ENCODE results near the gene SPTAN1.
"Not testable (repeated sequence)": the region's sequence is repeated elsewhere in the genome, so short reads cannot be mapped to it uniquely, and the experiment has no call there.

Gene SPTAN1

GRCh38 chr9:128640603-128641002, 88.2 kb downstream of the SPTAN1 start:
- H3K27ac ChIP-seq (ENCODE audit: low read depth, low read length): no peak overlapping the region
- H3K4me1 ChIP-seq (ENCODE audit: control insufficient read depth, insufficient read depth, low read length): peaks cover 2% of the 10 kb centered on the region
- H3K27me3 ChIP-seq (ENCODE audit: control insufficient read depth, insufficient read depth, low read length): no peaks in the 10 kb centered on the region
- H3K9ac ChIP-seq (ENCODE audit: low read length): no peak overlapping the region
- H3K4me3 ChIP-seq (ENCODE audit: low read length): no peak overlapping the region
- H3K36me3 ChIP-seq (ENCODE audit: control insufficient read depth, insufficient read depth, low read length): peaks cover 3% of the 10 kb centered on the region

- H3K4me3 ChIP-seq (ENCODE audit: low read length): no peak overlapping the region
- no peak overlapping the region for H3K9ac ChIP-seq (ENCODE audit: low read length)
- peaks cover 3% of the 10 kb centered on the region for H3K36me3 ChIP-seq (ENCODE audit: control insufficient read depth, insufficient read depth, low read length)
- H3K27me3 ChIP-seq (ENCODE audit: control insufficient read depth, insufficient read depth, low read length): no peaks in the 10 kb centered on the region
- no peaks in the 10 kb centered on the region for H3K4me1 ChIP-seq (ENCODE audit: control insufficient read depth, insufficient read depth, low read length)
- H3K27ac ChIP-seq (ENCODE audit: low read depth, low read length): no peak overlapping the region
Measured at GRCh38 chr9:128642675-128643245, 90.4 kb downstream of the SPTAN1 start.

GRCh38 chr9:128643519-128644300, 91.3 kb downstream of the SPTAN1 start:
- Histone ChIP-seq H3K27me3 (ENCODE audit: control insufficient read depth, insufficient read depth, low read length) (no peaks in the 10 kb centered on the region), H3K9ac (ENCODE audit: low read length) (no peak overlapping the region), H3K4me1 (ENCODE audit: control insufficient read depth, insufficient read depth, low read length) (no peaks in the 10 kb centered on the region), H3K27ac (ENCODE audit: low read depth, low read length) (no peak overlapping the region), H3K4me3 (ENCODE audit: low read length) (no peak overlapping the region), H3K36me3 (ENCODE audit: control insufficient read depth, insufficient read depth, low read length) (peaks cover 3% of the 10 kb centered on the region)

GRCh38 chr9:128648206-128648605, 95.8 kb downstream of the SPTAN1 start:
- not testable (repeated sequence) for H3K4me1 ChIP-seq (ENCODE audit: control insufficient read depth, insufficient read depth, low read length)

DNA sequence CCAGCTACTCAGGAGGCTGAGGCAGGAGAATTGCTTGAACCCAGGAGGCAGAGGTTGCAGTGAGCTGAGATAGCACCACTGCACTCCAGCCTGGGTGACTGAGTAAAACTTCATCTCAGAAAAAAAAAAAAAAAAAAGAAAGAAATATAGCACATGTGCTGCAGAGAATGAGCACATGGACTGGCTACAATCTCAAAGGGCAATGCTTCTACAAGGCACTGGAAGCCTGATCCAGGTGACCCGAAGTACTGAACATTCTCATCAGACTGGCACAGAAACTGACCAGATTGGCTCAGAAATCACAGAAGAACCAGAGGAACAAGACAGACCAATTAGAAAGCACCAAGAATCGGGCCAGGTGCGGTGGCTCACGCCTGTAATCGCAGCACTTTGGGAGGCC, 99.4 kb downstream of the SPTAN1 start:
- no peaks in the 10 kb centered on the region for H3K36me3 ChIP-seq (ENCODE audit: control insufficient read depth, insufficient read depth, low read length)
- H3K27me3 ChIP-seq (ENCODE audit: control insufficient read depth, insufficient read depth, low read length): no peaks in the 10 kb centered on the region
- H3K4me3 ChIP-seq (ENCODE audit: low read length): no peak overlapping the region
- H3K27ac ChIP-seq (ENCODE audit: low read depth, low read length): no peak overlapping the region
- H3K9ac ChIP-seq (ENCODE audit: low read length): no peak overlapping the region
- no peaks in the 10 kb centered on the region for H3K4me1 ChIP-seq (ENCODE audit: control insufficient read depth, insufficient read depth, low read length)

More at GRCh38 chr9:128648206-128648605, 95.8 kb downstream of the SPTAN1 start:
- not testable (repeated sequence) for H3K9ac ChIP-seq (ENCODE audit: low read length); H3K27me3 ChIP-seq (ENCODE audit: control insufficient read depth, insufficient read depth, low read length); H3K36me3 ChIP-seq (ENCODE audit: control insufficient read depth, insufficient read depth, low read length); H3K4me3 ChIP-seq (ENCODE audit: low read length); H3K27ac ChIP-seq (ENCODE audit: low read depth, low read length)

- Histone ChIP-seq H3K4me3 (ENCODE audit: low read length) (no peak overlapping the region), H3K4me1 (ENCODE audit: control insufficient read depth, insufficient read depth, low read length) (no peaks in the 10 kb centered on the region), H3K9ac (ENCODE audit: low read length) (no peak overlapping the region), H3K27me3 (ENCODE audit: control insufficient read depth, insufficient read depth, low read length) (no peaks in the 10 kb centered on the region), H3K27ac (ENCODE audit: low read depth, low read length) (no peak overlapping the region), H3K36me3 (ENCODE audit: control insufficient read depth, insufficient read depth, low read length) (no peaks in the 10 kb centered on the region)
Measured at GRCh38 chr9:128653908-128654307, 101.5 kb downstream of the SPTAN1 start.

- Histone ChIP-seq H3K4me3 (ENCODE audit: low read length) (no peak overlapping the region), H3K9ac (ENCODE audit: low read length) (no peak overlapping the region), H3K4me1 (ENCODE audit: control insufficient read depth, insufficient read depth, low read length) (no peaks in the 10 kb centered on the region), H3K36me3 (ENCODE audit: control insufficient read depth, insufficient read depth, low read length) (no peaks in the 10 kb centered on the region), H3K27me3 (ENCODE audit: control insufficient read depth, insufficient read depth, low read length) (no peaks in the 10 kb centered on the region), H3K27ac (ENCODE audit: low read depth, low read length) (no peak overlapping the region)
Measured at GRCh38 chr9:128654481-128654880, 102.1 kb downstream of the SPTAN1 start.

DNA sequence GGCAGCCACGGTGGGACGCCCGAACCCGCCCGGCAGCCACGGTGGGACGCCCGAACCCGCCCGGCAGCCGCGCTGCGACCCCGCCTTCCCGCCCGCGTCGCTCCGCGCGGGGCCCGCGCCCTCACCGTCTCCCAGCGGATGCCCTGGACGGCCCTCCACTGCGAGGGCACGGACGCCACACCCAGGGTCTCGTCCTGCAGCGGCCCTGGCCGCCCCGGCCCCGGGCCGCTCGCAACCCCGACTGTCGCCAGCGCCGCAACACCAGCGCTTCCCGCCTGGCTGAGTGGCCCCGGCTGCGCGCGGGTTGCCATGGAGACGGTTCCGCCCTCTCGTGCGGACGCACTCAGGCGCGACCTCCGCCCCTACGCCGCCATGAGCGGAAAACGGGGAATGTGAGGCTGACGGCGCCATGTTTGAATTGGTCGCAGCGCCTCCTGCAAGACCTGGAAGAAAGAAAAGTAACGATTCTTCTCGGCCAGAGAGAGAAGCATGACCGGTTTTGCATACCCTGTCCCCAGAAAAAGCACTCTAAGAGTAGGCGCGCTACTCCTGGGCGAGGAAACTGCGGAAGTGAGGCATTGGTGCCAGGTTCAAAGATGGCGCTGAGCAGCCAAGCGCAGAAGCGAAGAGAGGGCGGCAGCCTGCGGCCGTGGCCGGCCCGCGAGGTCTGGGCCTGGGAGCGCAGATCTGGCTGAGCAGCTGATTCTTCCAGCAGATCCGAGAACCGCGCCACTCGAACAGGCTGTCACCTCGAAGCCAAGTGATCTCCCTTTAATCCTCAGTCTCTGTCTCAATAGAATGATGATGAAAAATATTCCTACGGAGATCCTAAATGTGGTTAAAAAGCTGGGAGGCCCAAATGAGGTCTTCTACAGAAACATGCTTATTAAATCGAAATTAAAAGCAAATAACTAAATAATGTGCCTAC, 104.3 kb downstream of the SPTAN1 start, which contains the start of gene DYNC2I2:
DYNC2I2 (minus strand) TSS at position 432 of the 928 bp plus-strand sequence; CDS start at position 311, 121 bp downstream.
- Histone ChIP-seq H3K9ac (ENCODE audit: low read length) (peak within 1 kb of the TSS; percentile 91), H3K27ac (ENCODE audit: low read depth, low read length) (peak within 1 kb of the TSS; percentile 100)

DNA sequence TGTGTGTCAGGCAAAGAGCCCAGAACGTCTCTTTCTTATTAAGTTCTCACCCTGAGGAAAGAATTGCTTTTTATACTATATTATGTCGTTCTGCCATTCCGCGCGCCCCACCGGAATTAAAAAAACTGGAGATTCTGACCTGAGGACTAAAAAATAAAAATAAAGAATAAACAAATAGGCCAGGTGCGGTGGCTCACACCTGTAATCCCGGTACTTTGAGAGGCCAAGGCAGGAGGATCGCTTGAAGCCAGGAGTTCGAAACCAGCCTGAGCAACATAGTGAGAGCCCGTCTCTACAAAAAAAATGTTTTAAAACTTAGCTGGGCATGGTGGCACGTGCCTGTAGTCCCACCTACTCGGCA, 104.9 kb downstream of the SPTAN1 start:
- Histone ChIP-seq H3K27ac (ENCODE audit: low read depth, low read length) (peak overlapping the region; percentile 100), H3K4me1 (ENCODE audit: control insufficient read depth, insufficient read depth, low read length) (no peaks in the 10 kb centered on the region), H3K4me3 (ENCODE audit: low read length) (peak overlapping the region; percentile 91)

More for the DNA sequence above, 104.3 kb downstream of the SPTAN1 start, which contains the start of gene DYNC2I2:
- H3K36me3 ChIP-seq (ENCODE audit: control insufficient read depth, insufficient read depth, low read length): no peaks in the 10 kb centered on the region
- no peaks in the 10 kb centered on the region for H3K4me1 ChIP-seq (ENCODE audit: control insufficient read depth, insufficient read depth, low read length)
- H3K27me3 ChIP-seq (ENCODE audit: control insufficient read depth, insufficient read depth, low read length): no peaks in the 10 kb centered on the region
- H3K4me3 ChIP-seq (ENCODE audit: low read length): peak within 1 kb of the TSS; percentile 91

DNA sequence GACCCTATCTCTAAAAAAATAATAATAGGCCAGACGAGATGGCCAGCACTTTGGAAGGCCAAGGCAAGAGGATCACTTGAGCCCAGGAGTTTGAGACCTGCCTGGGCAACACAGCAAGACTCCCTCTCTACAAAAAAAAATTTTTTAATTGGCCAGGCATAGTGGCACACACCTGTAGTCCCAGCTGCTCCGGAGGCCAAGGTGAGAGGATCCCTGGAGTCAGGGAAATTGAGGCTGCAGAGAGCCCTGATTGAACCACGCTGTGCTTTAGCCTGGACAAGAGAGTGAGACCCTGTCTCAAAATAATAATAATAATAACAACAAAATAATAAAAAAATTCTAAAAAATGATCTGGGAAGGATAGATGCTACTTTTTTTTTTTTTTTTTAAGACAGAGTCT, 105.4 kb downstream of the SPTAN1 start:
- Histone ChIP-seq H3K4me3 (ENCODE audit: low read length) (no peak overlapping the region), H3K4me1 (ENCODE audit: control insufficient read depth, insufficient read depth, low read length) (no peaks in the 10 kb centered on the region), H3K9ac (ENCODE audit: low read length) (no peak overlapping the region), H3K36me3 (ENCODE audit: control insufficient read depth, insufficient read depth, low read length) (no peaks in the 10 kb centered on the region), H3K27ac (ENCODE audit: low read depth, low read length) (no peak overlapping the region), H3K27me3 (ENCODE audit: control insufficient read depth, insufficient read depth, low read length) (no peaks in the 10 kb centered on the region)

More for the DNA sequence above, 104.9 kb downstream of the SPTAN1 start:
- H3K36me3 ChIP-seq (ENCODE audit: control insufficient read depth, insufficient read depth, low read length): no peaks in the 10 kb centered on the region
- H3K27me3 ChIP-seq (ENCODE audit: control insufficient read depth, insufficient read depth, low read length): no peaks in the 10 kb centered on the region
- no peak overlapping the region for H3K9ac ChIP-seq (ENCODE audit: low read length)

DNA sequence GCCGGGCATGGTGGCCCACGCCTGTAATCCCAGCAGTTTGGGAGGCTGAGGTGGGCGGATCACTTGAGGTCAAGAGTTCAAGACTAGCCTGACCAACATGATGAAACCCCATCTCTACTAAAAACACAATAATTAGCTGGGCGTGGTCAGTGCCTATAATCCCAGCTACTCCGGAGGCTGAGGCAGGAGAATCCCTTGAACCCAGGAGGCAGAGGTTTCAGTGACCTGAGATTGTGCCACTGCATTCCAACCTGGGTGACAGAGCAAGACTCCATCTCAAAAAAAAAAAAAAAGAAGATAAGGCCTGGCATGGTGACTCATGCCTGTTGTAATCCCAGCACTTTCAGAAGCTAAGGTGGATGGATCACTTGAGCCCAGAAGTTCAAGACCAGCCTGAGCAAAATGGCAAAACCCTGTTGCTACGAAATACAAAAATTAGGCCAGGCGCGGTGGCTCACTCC, 114.1 kb downstream of the SPTAN1 start:
- H3K27me3 ChIP-seq (ENCODE audit: control insufficient read depth, insufficient read depth, low read length): not testable (repeated sequence)

DNA sequence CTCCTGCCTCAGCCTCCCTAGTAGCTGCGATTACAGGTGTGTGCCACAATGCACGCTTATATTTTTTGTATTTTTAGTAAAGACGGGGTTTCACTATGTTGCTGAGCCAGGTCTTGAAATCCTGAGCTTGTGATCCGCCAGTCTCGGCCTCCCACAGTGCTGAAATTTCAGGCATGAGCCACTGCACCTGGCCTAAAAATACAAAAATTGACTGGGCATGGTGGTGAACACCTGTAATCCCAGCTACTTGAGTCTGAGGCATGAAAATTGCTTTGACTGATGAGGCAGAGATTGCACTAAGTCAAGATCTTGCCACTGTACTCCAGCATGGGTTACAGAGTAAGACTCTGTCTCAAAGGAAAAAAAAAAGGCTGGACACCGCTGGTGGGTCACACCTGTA, 117.4 kb downstream of the SPTAN1 start:
- no peaks in the 10 kb centered on the region for H3K36me3 ChIP-seq (ENCODE audit: control insufficient read depth, insufficient read depth, low read length)
- H3K4me3 ChIP-seq (ENCODE audit: low read length): no peak overlapping the region
- no peaks in the 10 kb centered on the region for H3K4me1 ChIP-seq (ENCODE audit: control insufficient read depth, insufficient read depth, low read length)
- no peak overlapping the region for H3K9ac ChIP-seq (ENCODE audit: low read length)
- H3K27me3 ChIP-seq (ENCODE audit: control insufficient read depth, insufficient read depth, low read length): no peaks in the 10 kb centered on the region
- H3K27ac ChIP-seq (ENCODE audit: low read depth, low read length): no peak overlapping the region

More for the DNA sequence above, 114.1 kb downstream of the SPTAN1 start:
- not testable (repeated sequence) for H3K9ac ChIP-seq (ENCODE audit: low read length); H3K4me1 ChIP-seq (ENCODE audit: control insufficient read depth, insufficient read depth, low read length); H3K27ac ChIP-seq (ENCODE audit: low read depth, low read length); H3K36me3 ChIP-seq (ENCODE audit: control insufficient read depth, insufficient read depth, low read length); H3K4me3 ChIP-seq (ENCODE audit: low read length)
